HepG2 (cell line): Measurements from ENCODE around the gene PXDC1. TPM values are rescaled to one million over a fixed set of nuclear protein-coding genes. Genes with fewer than 3 reads are reported as not detected.
A peak's percentile ranks its signal among the peaks of the same experiment; 100 is the strongest.

ENCODE experiments used
- ATAC-seq: fragments of 200-7000 bp; cut with Tn5 transposase; 3 replicates; pipeline ENCODE4 v1.9.1; 2020; ENCODE audit warnings: mild to moderate bottlenecking, moderate library complexity
- BruUV-seq: library from RNA; stranded (reverse); fragments of 400-500 nt; replicated peaks from 2 replicates; lab custom pipeline; 2021; lab: Mats Ljungman, UMichigan
- CTCF ChIA-PET: fragments of 300-600 bp; formaldehyde crosslinking; extraction: SDS; loops from one replicate; lab custom pipeline; 2021; ENCODE audit warnings: low total read pairs, inconsistent platforms, low intra/inter-chr PET ratio; lab: Yijun Ruan, JAX
- POLR2A ChIA-PET: fragments of 350-600 bp; sonication (Branson Sonifier 250); formaldehyde crosslinking; loops from one replicate; lab custom pipeline; 2020; ENCODE audit warnings: antibody characterized with exemption, inconsistent platforms; lab: Yijun Ruan, JAX
- DNase-seq: peaks from one replicate; pipeline ENCODE4 v3.0.0-alpha.2; 2015; ENCODE audit warnings: low spot score
- FAIRE-seq: peaks from 3 replicates; lab custom pipeline; 2011; peaks lifted over from hg19 to GRCh38; lab: Jason Lieb, UNC
- H2AFZ ChIP-seq: one replicate; pipeline ENCODE4 v1.6.1; 2011; ENCODE audit warnings: low read length, inconsistent platforms
- H3K27ac ChIP-seq: fragments of 300-600 bp; 3 replicates; pipeline ENCODE4 v1.8.0; 2011; ENCODE audit warnings: mixed run types, mild to moderate bottlenecking, mixed read lengths, low read length, inconsistent platforms; ENCODE audit not compliant: insufficient read depth; ENCODE audit errors: extremely low read length
- H3K27me3 ChIP-seq, 2 experiments: fragments of 200-600 bp in 1 of 2; 2 replicates in 1 of 2; 3 replicates in 1 of 2; pipeline versions ENCODE4 v1.6.0 to v1.8.0; 2011; ENCODE audit warnings: low read length in 2 of 2, mild to moderate bottlenecking in 2 of 2, moderate library complexity in 2 of 2, inconsistent platforms in 1 of 2; ENCODE audit not compliant: insufficient read depth in 2 of 2, control insufficient read depth in 1 of 2
- H3K36me3 ChIP-seq, 2 experiments: fragments of 200-600 bp in 1 of 2; replicated peaks in 1 of 2; 2 replicates in 1 of 2; 3 replicates in 1 of 2; pipeline versions ENCODE4 v1.5.1 to v1.8.0; 2011; ENCODE audit warnings: low read length in 2 of 2, inconsistent platforms in 1 of 2; ENCODE audit not compliant: insufficient read depth in 2 of 2, control insufficient read depth in 1 of 2
- H3K4me1 ChIP-seq: 2 replicates; pipeline ENCODE4 v1.5.1; 2012; ENCODE audit warnings: low read length, inconsistent platforms; ENCODE audit not compliant: insufficient read depth
- H3K4me2 ChIP-seq: 2 replicates; pipeline ENCODE4 v1.6.0; 2011; ENCODE audit warnings: low read depth, low read length, inconsistent platforms
- H3K4me3 ChIP-seq, 3 experiments: fragments of 200-600 bp in 1 of 3; sonication (generic), shearing (Covaris generic) in 1 of 3; replicated peaks in 1 of 3; 2 replicates each; pipeline ENCODE4 v1.5.1; 2011 to 2016; ENCODE audit warnings: low read length in 3 of 3, inconsistent platforms in 2 of 3, low read depth in 2 of 3, mild to moderate bottlenecking in 2 of 3, control low read depth in 1 of 3, mixed read lengths in 1 of 3; ENCODE audit not compliant: insufficient read depth in 1 of 3
- H3K79me2 ChIP-seq: one replicate; pipeline ENCODE4 v1.6.1; 2011; ENCODE audit warnings: low read length, inconsistent platforms; ENCODE audit not compliant: insufficient read depth
- H3K9ac ChIP-seq: 2 replicates; pipeline ENCODE4 v1.6.0; 2011; ENCODE audit warnings: mild to moderate bottlenecking, low read depth, low read length, inconsistent platforms; ENCODE audit not compliant: insufficient read depth
- H3K9me3 ChIP-seq: 2 replicates; pipeline ENCODE4 v1.5.1; 2012; ENCODE audit warnings: mild to moderate bottlenecking, low read length
- H4K20me1 ChIP-seq: 2 replicates; pipeline ENCODE4 v1.6.0; 2011; ENCODE audit warnings: inconsistent platforms, mild to moderate bottlenecking, low read length, moderate library complexity; ENCODE audit not compliant: insufficient read depth
- DNMT1 ChIP-seq: sonication (generic); formaldehyde crosslinking; IDR thresholded peaks from 2 replicates; pipeline ENCODE4 v1.5.1; 2020; ENCODE audit warnings: mild to moderate bottlenecking, missing genetic modification reagents
- HIVEP1 ChIP-seq: sonication (generic); formaldehyde crosslinking; IDR thresholded peaks from 2 replicates; pipeline ENCODE4 v1.4.0; 2020; ENCODE audit warnings: mild to moderate bottlenecking, missing genetic modification reagents
- HNF4G ChIP-seq, 2 experiments: sonication (generic) in 1 of 2; formaldehyde crosslinking in 1 of 2; IDR thresholded peaks; 2 replicates each; pipeline versions ENCODE4 v1.4.0 to v1.6.1; 2011 to 2020; ENCODE audit warnings: borderline replicate concordance in 2 of 2, low read depth in 2 of 2, mild to moderate bottlenecking in 2 of 2, low read length in 1 of 2, missing genetic modification reagents in 1 of 2, moderate library complexity in 1 of 2
- HNRNPL ChIP-seq: fragments of 200-400 bp; formaldehyde crosslinking; IDR thresholded peaks from 2 replicates; pipeline ENCODE4 v1.6.1; 2017; ENCODE audit warnings: mild to moderate bottlenecking, low read depth, low read length
- SAP130 ChIP-seq: IDR thresholded peaks from 2 replicates; pipeline ENCODE4 v1.6.1; 2016; ENCODE audit warnings: low read depth
- SYNCRIP ChIP-seq: fragments of 200-400 bp; formaldehyde crosslinking; IDR thresholded peaks from 2 replicates; pipeline ENCODE4 v1.6.1; 2018; ENCODE audit warnings: mild to moderate bottlenecking, low read depth, low read length; ENCODE audit not compliant: insufficient read depth
- TCF12 ChIP-seq, 2 experiments: fragments of 450-650 bp in 1 of 2; sonication (generic) in 1 of 2; formaldehyde crosslinking in 1 of 2; IDR thresholded peaks; 2 replicates each; pipeline versions ENCODE4 v1.6.1 to v1.8.0; 2017 to 2022; ENCODE audit warnings: antibody characterized with exemption in 1 of 2, mild to moderate bottlenecking in 1 of 2, missing genetic modification reagents in 1 of 2, moderate library complexity in 1 of 2
- ZNF337 ChIP-seq: sonication (generic); formaldehyde crosslinking; IDR thresholded peaks from 2 replicates; pipeline ENCODE4 v1.5.1; 2020; ENCODE audit warnings: missing genetic modification reagents, low read depth, mild to moderate bottlenecking, borderline replicate concordance
- ZNF891 ChIP-seq: sonication (generic); formaldehyde crosslinking; IDR thresholded peaks from 2 replicates; pipeline ENCODE4 v1.5.0; 2020; ENCODE audit warnings: mild to moderate bottlenecking, missing genetic modification reagents
- WGBS: methylation state at CpG from one replicate; pipeline ENCODE4 v1.1.6; 2017; ENCODE audit warnings: low lambda C conversion rate; 5-methylcytosine and 5-hydroxymethylcytosine counted together
- in situ Hi-C: cut with HindIII; loops from 2 replicates; pipeline ENCODE4 v1.10.0; 2017; ENCODE audit warnings: low pct_unique_long_range_greater_than_20kb; ENCODE audit not compliant: extremely low pct_ligation_motif_present
- intact Hi-C: fragments of 100-400 bp; cut with micrococcal nuclease; formaldehyde crosslinking; loops from one replicate; pipeline ENCODE4 v1.10.0; 2022; ENCODE audit not compliant: unreplicated experiment
- polyA plus RNA-seq, 8 experiments: library from polyadenylated mRNA; depleted of rRNA in 3 of 8; stranded (reverse) in 7 of 8; unstranded in 1 of 8; fragments of >200 nt; fragmentation: Illumina TruSeq in 4 of 8; extraction: Trizol in 4 of 8; gene quantifications; 2 replicates each; pipeline versions ENCODE4 v1.2.1 to v1.2.3, GENCODE V29; 2011 to 2016; ENCODE audit warnings: low read depth in 4 of 8, missing spikeins in 1 of 8, mixed read lengths in 1 of 8; ENCODE audit not compliant: insufficient read depth in 1 of 8
- total RNA-seq, 5 experiments: library from RNA; depleted of rRNA; stranded (reverse); fragments of >200 nt; fragmentation: Illumina TruSeq; extraction: Trizol; gene quantifications; 2 replicates each; pipeline ENCODE4 v1.2.3, GENCODE V29; 2016; ENCODE audit warnings: low read depth in 1 of 5
- TF ChIP-seq, protein P1 (sequence below): sonication (generic); formaldehyde crosslinking; IDR thresholded peaks from 2 replicates; pipeline ENCODE4 v1.4.0; 2020; ENCODE audit warnings: mild to moderate bottlenecking, missing genetic modification reagents
- TF ChIP-seq, protein P2 (sequence below): sonication (generic); formaldehyde crosslinking; IDR thresholded peaks from 2 replicates; pipeline ENCODE4 v1.8.0; 2022; ENCODE audit warnings: missing genetic modification reagents, low read depth, mild to moderate bottlenecking, borderline replicate concordance

Gene PXDC1
- total and polyA plus RNA-seq, 2 of the 13 experiments (the other 11 are each of a cell fraction or from before 2014, with no cell fraction given): 32.4 to 34.7 TPM

DNA sequence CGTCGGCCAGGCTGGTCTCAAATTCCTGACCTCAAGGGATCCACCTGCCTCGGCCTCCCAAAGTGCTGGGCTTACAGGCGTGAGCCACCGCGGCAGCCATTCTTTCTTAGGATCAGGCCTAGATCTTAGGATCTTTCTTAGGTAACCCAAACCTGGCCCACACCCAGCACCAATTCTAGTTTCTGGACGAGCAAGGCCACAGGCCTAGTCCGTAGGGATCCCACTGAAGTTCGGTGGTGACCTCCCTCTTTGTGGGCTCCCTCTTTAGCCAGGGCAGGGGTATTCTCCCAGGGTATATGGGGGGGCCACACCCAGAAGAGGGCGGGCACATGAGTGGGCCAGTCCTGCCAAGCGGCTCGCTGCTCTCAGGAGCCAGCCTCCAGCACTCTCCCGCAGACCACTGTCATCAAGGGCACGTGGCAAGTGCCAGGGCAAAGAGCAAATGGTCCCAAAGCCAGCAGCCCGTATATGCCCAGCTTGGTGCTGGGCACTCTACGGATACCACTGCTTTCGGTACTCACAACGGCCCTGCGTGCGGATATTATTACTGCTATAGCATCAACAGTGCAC, 6.5 kb downstream of the PXDC1 start:
- H3K4me2 ChIP-seq: no peak overlapping the region
- in situ Hi-C loops (loop anchor here (5.0 kb wide), 4 partner anchors 82 to 247 kb away; no protein-coding TSS in a partner anchor), intact Hi-C loops (no loop called here)
- peaks cover 84% of the 10 kb centered on the region for H3K4me1 ChIP-seq
- H3K27me3 ChIP-seq: no peaks in the 10 kb centered on the region
- no peak overlapping the region for H3K4me3 ChIP-seq
- H4K20me1 ChIP-seq: peaks cover 67% of the 10 kb centered on the region
- no peak for DNase-seq
- H3K9me3 ChIP-seq: no peaks in the 10 kb centered on the region
- TF ChIP-seq, protein P1, sequence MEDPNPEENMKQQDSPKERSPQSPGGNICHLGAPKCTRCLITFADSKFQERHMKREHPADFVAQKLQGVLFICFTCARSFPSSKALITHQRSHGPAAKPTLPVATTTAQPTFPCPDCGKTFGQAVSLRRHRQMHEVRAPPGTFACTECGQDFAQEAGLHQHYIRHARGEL (CRISPR knock-in tag): no peak
- TF ChIP-seq HIVEP1 (CRISPR knock-in tag): 0 out of 2 replicates have a peak, but pooled peaks have one; percentile 16
- TF ChIP-seq HNF4G (IDR thresholded peaks at IDR 0.05; ENCODE audit: borderline replicate concordance, low read depth, low read length): no peak
- TF ChIP-seq HNF4G (CRISPR knock-in tag; IDR thresholded peaks at IDR 0.05; ENCODE audit: borderline replicate concordance, low read depth): no peak
- TF ChIP-seq ZNF891 (CRISPR knock-in tag): no peak
- TF ChIP-seq ZNF337 (CRISPR knock-in tag): no peak
- no peak for TF ChIP-seq SYNCRIP
- TF ChIP-seq TCF12 (IDR thresholded peaks at IDR 0.05): no peak
- TF ChIP-seq TCF12 (CRISPR knock-in tag; IDR thresholded peaks at IDR 0.05): no peak
- TF ChIP-seq, protein P2, sequence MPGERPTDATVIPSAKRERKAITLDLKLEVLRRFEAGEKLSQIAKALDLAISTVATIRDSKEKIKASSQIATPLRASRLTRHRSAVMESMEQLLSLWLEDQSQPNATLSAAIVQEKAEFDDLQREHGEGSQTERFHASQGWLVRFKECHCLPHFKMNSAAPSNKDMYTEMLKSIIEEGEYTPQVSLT: no peak
- no peak for TF ChIP-seq DNMT1 (CRISPR knock-in tag)
- TF ChIP-seq SAP130 (CRISPR knock-in tag): no peak
- 0 out of 2 replicates have a peak, but pooled peaks have one; percentile 42 for TF ChIP-seq HNRNPL
- BruUV-seq: no TSS peak
- CTCF ChIA-PET: interaction anchor here (2.1 kb wide), 1 partner anchor 246 kb away, joined by 4 read pairs; no protein-coding TSS in a partner anchor
- no peak for FAIRE-seq
- POLR2A ChIA-PET: interaction anchor here (1.4 kb wide), 2 partner anchors 168 to 184 kb away, joined by 3 read pairs; no protein-coding TSS in a partner anchor
- H2AFZ ChIP-seq: no peak overlapping the region
- H3K79me2 ChIP-seq: peaks cover 83% of the 10 kb centered on the region
- WGBS: 95% methylated on average over 20 of the region's 20 CpGs
- no peak for ATAC-seq
- no peak overlapping the region for H3K9ac ChIP-seq
- peaks cover 9 to 28% of the 10 kb centered on the region in 2 experiments; a peak in 4 of 5 replicates for H3K36me3 ChIP-seq
- H3K27ac ChIP-seq: no peak overlapping the region
